Astrocyte of the cerebellum (primary cell): Measurements from ENCODE around the gene CFAP100.
A peak's percentile ranks its signal among the peaks of the same experiment; 100 is the strongest.

Experiments used
- DNase-seq: peaks from one replicate; pipeline ENCODE4 v3.0.0-alpha.2; 2011; ENCODE audit warnings: low read depth
- H3K4me3 ChIP-seq: 2 replicates; pipeline ENCODE4 v1.5.1; 2011; ENCODE audit warnings: mild to moderate bottlenecking, low read depth, low read length, moderate library complexity
- in situ Hi-C: cut with HindIII; loops from 2 replicates; pipeline ENCODE4 v1.10.0; 2017; ENCODE audit warnings: low sequenced_read_pairs
- TF ChIP-seq, protein P1 (sequence below): IDR thresholded peaks from 2 replicates; pipeline ENCODE4 v1.5.1; 2012; ENCODE audit warnings: low read length, low read depth, moderate library complexity, mild to moderate bottlenecking; ENCODE audit errors: missing control alignments

The CFAP100 gene

DNA sequence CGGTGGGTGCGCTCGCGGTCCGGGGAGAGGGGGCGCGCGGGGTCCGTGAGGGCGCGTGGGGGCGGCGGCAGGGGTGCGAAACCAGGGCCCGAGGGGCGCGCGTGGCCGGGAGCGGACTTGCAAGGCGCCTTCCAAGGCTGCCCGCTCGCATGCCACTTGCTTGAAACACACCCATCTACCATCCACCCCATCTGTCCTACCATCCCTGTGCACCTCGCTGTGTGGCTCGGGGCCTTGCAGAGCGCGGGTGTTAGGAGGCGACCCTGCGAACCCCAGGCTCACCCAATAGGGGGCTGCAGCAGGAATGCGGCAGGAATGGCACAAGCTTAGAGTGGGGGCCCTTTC, 240 bp downstream of the CFAP100 start:
- in situ Hi-C loops, result no loop called here
- TF ChIP-seq, protein P1, sequence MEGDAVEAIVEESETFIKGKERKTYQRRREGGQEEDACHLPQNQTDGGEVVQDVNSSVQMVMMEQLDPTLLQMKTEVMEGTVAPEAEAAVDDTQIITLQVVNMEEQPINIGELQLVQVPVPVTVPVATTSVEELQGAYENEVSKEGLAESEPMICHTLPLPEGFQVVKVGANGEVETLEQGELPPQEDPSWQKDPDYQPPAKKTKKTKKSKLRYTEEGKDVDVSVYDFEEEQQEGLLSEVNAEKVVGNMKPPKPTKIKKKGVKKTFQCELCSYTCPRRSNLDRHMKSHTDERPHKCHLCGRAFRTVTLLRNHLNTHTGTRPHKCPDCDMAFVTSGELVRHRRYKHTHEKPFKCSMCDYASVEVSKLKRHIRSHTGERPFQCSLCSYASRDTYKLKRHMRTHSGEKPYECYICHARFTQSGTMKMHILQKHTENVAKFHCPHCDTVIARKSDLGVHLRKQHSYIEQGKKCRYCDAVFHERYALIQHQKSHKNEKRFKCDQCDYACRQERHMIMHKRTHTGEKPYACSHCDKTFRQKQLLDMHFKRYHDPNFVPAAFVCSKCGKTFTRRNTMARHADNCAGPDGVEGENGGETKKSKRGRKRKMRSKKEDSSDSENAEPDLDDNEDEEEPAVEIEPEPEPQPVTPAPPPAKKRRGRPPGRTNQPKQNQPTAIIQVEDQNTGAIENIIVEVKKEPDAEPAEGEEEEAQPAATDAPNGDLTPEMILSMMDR, result no peak
- peak overlapping the region; percentile 9 for H3K4me3 ChIP-seq
- DNase-seq, result no peak

DNA sequence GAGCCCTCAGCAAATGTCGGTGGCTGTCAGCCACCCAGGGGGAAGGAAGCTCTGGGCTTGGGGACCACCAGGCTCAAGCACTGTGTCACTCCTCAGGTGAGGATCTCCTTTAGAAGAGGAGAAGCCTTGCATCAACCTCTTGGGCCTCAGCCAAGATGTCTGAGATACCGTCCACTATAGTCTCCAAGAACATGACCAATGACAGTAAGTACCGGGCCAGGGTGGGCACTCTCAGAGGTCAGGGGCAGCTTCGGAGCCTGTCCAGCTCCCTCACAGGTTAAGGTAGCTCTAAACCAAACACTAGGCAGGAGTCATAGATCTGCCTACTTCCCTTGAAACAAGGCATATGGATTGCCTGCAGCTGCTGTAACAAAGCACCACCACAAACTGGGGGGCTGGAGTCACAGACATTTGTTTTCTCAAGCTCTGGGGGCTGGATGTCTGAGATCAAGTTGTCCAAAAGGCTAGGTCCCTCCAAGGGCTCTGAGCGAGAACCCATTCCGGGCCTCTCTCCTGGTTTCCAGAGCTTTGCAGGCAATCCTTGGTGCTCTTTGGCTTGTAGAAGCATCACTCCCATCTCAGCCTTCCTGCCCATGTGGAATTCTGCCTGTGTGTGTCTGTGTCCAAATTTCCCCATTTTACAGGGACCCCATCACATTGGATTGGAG, 1.3 kb downstream of the CFAP100 start:
- no peak for DNase-seq
- in situ Hi-C loops, result no loop called here
- TF ChIP-seq, protein P1, result no peak
- no peak overlapping the region for H3K4me3 ChIP-seq

GRCh38 chr3:126396536-126396935, 1.8 kb downstream of the CFAP100 start:
- TF ChIP-seq, protein P1, result no peak
- H3K4me3 ChIP-seq, result no peak overlapping the region
- in situ Hi-C loops, result no loop called here
- no peak for DNase-seq

DNA sequence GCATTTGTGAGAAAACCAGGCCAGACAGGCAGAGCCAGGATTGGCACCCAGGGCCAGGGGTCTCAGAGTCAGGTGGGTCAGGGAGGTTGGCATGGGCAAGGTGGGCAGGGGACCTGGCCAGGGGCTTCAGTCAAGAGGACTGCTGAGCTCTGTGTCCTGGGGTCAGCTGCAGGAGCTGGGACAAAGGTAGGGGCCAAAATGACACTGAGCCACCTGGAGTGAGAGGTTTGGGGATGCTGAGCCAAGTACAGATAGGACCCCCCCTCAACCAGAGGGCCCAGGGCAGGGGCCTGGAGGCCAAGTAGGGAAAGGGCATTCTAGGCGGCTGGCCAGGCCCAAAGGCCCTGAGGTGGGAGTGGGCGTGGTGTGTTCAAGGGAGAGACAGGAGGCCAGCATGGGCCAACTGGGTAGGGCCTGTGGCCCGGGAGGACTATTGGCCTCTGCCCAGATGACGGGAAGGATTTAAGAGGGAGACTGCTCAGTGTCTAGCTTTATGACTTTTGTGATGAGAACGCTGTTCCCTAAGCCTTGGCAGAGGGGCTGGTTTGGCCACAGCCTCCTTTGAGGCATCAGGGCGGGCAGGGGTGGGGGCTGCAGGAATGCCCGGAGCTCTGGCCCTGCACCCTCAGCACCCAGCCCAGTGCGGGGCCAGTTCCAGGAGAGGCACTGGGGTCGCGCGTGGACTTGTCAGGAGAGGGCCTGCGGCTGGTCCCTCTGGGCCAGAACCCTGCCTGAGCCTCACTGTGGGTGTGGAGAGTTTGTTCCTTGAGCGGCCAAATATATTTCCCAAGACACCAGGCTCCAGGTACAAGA, 3.1 kb downstream of the CFAP100 start:
- DNase-seq, result no peak
- H3K4me3 ChIP-seq, result no peak overlapping the region
- in situ Hi-C loops, result no loop called here
- TF ChIP-seq, protein P1, result no peak

DNA sequence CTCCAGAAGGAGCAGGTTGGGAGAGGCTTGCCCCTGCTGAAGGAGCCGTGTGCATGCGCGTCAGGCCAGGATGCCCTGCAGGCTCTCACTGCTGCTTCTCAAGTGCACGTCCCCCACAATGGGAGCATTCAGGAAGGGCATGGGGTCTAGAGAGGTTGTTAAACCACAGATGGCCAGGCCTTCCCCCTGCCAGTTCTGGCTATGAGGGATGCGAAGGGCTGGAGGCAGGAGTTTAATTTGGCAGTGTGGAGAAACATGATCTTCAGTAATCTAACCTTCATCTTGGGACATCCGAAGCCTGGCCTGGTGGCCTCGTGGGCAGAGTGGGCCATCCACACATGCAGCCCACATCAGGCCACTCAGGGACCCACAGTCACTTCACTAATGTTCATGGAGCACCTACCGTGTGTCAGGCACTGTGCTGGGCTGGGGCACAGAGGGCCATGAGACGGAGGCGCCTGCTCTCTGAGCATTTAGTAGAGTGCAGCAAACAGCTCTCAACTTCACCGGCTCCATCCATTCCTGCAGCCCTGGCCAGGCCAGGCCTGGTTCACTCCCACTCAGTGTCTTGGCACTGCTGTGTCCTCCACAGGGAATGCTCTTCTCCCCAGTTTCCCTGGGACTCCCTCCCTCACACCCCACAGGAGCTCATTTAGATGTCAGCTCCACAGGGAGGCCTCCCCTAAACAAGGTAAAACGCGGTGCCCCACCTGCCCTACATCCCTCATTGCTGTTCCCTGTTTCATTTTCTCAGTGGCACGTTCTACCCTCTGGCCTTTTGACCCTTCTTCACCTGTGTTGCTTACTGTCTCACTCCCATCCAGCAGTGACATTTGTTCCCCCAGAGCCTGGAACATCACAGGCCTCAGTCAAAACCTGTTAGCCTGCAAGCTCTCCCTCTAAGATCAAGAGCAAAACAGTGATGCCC, 4.0 kb downstream of the CFAP100 start:
- no peak overlapping the region for H3K4me3 ChIP-seq
- in situ Hi-C loops, result no loop called here
- TF ChIP-seq, protein P1, result no peak
- no peak for DNase-seq

DNA sequence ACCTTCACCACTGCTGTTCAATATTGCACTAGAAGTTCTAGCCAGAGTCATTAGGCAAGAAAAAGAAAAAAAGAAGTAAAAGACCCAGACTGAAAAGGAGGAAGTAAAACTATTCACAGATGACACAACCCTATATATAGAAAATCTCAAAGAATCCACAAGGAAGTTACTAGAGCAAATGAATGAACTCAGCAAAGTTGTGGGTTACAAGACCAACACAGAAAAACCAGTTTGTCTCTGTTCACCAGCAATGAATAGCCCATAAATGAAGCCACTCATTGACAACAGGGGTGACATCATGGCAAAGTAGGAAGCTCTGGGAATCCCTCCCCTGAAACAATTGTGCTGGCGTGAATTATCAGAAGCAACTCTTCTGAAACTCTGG, 4.6 kb downstream of the CFAP100 start:
- H3K4me3 ChIP-seq, result no peak overlapping the region
- no peak for DNase-seq
- in situ Hi-C loops, result no loop called here
- TF ChIP-seq, protein P1, result no peak
